C4-2B (cell line): ENCODE measurements around the gene TTLL10.
A peak's percentile ranks its signal among the peaks of the same experiment; 100 is the strongest.

Experiments used
- H3K27ac ChIP-seq: fragments of 450-650 bp; 2 replicates; pipeline ENCODE4 v1.5.1; 2017
- CTCF ChIP-seq: fragments of 450-650 bp; conservative IDR thresholded peaks from 2 replicates; pipeline ENCODE4 v1.5.1; 2017; ENCODE audit warnings: mild to moderate bottlenecking
- ZFX ChIP-seq: fragments of 450-650 bp; IDR thresholded peaks from 2 replicates; pipeline ENCODE4 v1.6.1; 2017

TTLL10 gene

GRCh38 chr1:1206376-1206965 lies 32.8 kb downstream of the TTLL10 start, which contains the start of gene TNFRSF18:
TNFRSF18 (minus strand) TSS chr1:1206592; CDS start chr1:1206571, 21 bp downstream.
- H3K27ac ChIP-seq: peak within 1 kb of the TSS; percentile 27
- peak; percentile 46; the same call in 1 of the 2 replicates for TF ChIP-seq ZFX
- no peak for TF ChIP-seq CTCF

DNA sequence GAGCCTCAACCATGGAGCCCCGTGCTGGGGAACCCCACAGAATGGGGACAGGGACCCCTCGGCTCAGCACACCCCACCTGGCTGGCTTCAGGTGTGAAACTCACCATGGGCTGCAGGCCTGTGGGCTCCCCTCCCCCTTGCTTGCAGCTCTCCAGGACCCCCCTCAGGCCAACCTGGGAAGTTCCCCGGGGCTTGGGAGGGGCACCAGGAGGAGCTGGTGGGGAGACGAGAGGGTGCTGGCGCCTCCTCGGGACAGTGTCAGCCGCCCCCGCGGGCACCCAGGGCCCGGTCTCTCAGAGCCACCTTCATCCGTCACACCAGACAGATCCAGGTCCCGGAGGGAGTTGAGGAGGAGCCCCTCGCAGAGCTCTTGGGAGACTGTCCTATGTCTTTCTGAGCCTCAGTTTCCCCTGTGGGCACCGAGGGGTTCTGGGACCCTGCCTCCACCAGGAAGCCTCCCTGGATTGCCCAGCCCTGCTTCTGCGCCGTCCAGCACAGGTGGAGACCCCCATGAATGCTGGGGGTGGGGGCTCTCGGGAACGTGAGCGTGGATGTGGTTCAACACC lies 33.4 kb downstream of the TTLL10 start:
- TF ChIP-seq CTCF: no peak
- no peak for TF ChIP-seq ZFX
- no peak overlapping the region for H3K27ac ChIP-seq

- H3K27ac ChIP-seq: no peak overlapping the region
- TF ChIP-seq ZFX: no peak
- no peak for TF ChIP-seq CTCF
Measured at GRCh38 chr1:1207571-1207892, 33.9 kb downstream of the TTLL10 start.

DNA sequence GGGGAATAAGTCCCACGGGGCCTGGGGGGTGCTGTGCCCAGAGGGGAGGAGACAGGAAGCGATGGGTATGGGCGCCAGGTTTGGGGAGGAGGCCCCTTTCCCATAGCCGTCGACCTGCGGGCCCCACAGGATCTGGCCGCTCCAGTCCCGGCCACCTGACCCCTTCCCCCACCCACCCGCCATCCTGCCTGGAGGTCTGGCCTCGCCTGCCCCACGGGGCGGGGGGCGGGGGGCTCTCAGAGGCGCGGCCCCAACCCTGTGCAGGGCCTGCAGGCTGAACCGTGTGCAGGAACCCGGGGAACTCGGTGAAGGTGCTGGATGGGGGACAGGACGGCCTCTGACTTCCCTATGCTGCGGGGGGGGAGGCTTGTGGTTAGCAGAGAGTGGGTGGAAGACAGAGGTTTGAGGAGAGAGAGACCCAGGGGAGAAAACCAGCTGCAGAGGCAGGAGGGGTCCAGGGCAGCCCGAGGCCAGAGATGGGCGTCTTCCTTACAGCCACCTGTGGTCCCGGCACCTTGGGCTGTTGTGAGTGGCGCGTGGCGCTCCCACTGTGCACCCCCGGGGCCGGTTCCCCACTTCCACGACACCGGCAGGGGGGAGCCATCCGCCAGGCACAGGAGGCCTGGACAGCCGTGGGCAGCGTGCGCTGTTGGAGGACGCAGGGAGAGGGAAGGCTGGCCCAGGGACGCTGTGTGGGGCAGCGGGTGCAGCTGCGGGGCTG lies 35.2 kb downstream of the TTLL10 start:
- no peak for TF ChIP-seq ZFX
- H3K27ac ChIP-seq: no peak overlapping the region

- TF ChIP-seq CTCF: no peak
- TF ChIP-seq ZFX: no peak
- H3K27ac ChIP-seq: no peak overlapping the region
Measured at GRCh38 chr1:1210726-1211540, 37.3 kb downstream of the TTLL10 start.

DNA sequence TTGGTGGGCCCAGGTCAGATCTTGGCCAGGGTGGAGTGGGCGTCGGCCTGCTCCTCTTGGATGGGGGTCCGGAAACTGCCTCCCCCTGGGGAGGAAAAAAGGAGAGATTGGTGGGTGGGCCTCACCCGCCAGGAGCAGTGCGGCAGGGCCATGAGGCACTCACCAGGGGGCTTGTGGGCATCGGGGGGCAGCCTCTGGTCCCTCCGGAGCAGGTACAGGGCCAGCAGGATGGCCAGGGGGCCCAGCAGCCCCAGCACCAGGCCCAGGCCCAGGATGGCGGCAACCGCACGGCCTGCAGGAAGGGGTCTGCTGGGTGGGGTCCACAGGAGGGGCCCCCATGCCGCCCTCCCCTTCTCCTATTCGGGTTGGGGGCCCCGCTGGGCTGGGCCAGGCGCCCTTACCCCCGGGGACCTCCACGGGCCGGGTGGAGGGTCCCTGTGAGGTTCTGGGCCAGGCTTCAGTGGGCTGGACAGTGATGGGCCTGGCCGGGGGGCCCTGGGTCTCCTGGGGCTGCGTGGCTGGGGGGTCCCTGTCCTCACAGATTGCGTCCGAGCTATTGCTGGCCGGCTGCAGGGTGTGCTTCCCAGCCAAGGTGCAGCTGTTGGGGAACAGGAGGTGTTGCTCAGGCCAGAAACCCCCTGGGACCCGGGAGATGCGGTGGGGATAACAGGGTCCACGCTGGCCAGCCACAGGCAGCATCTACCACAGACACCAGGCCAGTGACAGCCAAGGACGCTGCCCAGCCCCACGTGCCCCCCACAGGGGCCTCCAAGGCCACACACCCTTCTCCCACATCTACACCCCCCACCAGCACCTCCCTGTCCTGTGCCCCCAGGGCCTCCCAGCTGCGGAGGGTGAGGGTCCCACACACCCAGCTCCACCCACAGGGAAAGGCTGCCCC lies 38.1 kb downstream of the TTLL10 start:
- TF ChIP-seq ZFX (no peak), CTCF (no peak)
- H3K27ac ChIP-seq: no peak overlapping the region

- TF ChIP-seq ZFX (no peak), CTCF (no peak)
- H3K27ac ChIP-seq: no peak overlapping the region
Measured at GRCh38 chr1:1212780-1213344, 39.2 kb downstream of the TTLL10 start.
